HepG2 (cell line): ENCODE data around the gene TNFRSF18. TPM values are rescaled to one million over a fixed set of nuclear protein-coding genes. Genes with fewer than 3 reads are reported as not detected.

ENCODE experiments used
- ATAC-seq: fragments of 200-7000 bp; cut with Tn5 transposase; 3 replicates; pipeline ENCODE4 v1.9.1; 2020; ENCODE audit warnings: mild to moderate bottlenecking, moderate library complexity
- BruUV-seq: library from RNA; stranded (reverse); fragments of 400-500 nt; replicated peaks from 2 replicates; lab custom pipeline; 2021; lab: Mats Ljungman, UMichigan
- CTCF ChIA-PET: fragments of 300-600 bp; formaldehyde crosslinking; extraction: SDS; loops from one replicate; lab custom pipeline; 2021; ENCODE audit warnings: low total read pairs, inconsistent platforms, low intra/inter-chr PET ratio; lab: Yijun Ruan, JAX
- POLR2A ChIA-PET: fragments of 350-600 bp; sonication (Branson Sonifier 250); formaldehyde crosslinking; loops from one replicate; lab custom pipeline; 2020; ENCODE audit warnings: antibody characterized with exemption, inconsistent platforms; lab: Yijun Ruan, JAX
- DNase-seq: peaks from one replicate; pipeline ENCODE4 v3.0.0-alpha.2; 2015; ENCODE audit warnings: low spot score
- FAIRE-seq: peaks from 3 replicates; lab custom pipeline; 2011; peaks lifted over from hg19 to GRCh38; lab: Jason Lieb, UNC
- H2AFZ ChIP-seq: one replicate; pipeline ENCODE4 v1.6.1; 2011; ENCODE audit warnings: low read length, inconsistent platforms
- H3K27ac ChIP-seq: fragments of 300-600 bp; 3 replicates; pipeline ENCODE4 v1.8.0; 2011; ENCODE audit warnings: mixed run types, mild to moderate bottlenecking, mixed read lengths, low read length, inconsistent platforms; ENCODE audit not compliant: insufficient read depth; ENCODE audit errors: extremely low read length
- H3K27me3 ChIP-seq, 2 experiments: fragments of 200-600 bp in 1 of 2; 2 replicates in 1 of 2; 3 replicates in 1 of 2; pipeline versions ENCODE4 v1.6.0 to v1.8.0; 2011; ENCODE audit warnings: low read length in 2 of 2, mild to moderate bottlenecking in 2 of 2, moderate library complexity in 2 of 2, inconsistent platforms in 1 of 2; ENCODE audit not compliant: insufficient read depth in 2 of 2, control insufficient read depth in 1 of 2
- H3K36me3 ChIP-seq, 2 experiments: fragments of 200-600 bp in 1 of 2; replicated peaks in 1 of 2; 2 replicates in 1 of 2; 3 replicates in 1 of 2; pipeline versions ENCODE4 v1.5.1 to v1.8.0; 2011; ENCODE audit warnings: low read length in 2 of 2, inconsistent platforms in 1 of 2; ENCODE audit not compliant: insufficient read depth in 2 of 2, control insufficient read depth in 1 of 2
- H3K4me1 ChIP-seq: 2 replicates; pipeline ENCODE4 v1.5.1; 2012; ENCODE audit warnings: low read length, inconsistent platforms; ENCODE audit not compliant: insufficient read depth
- H3K4me2 ChIP-seq: 2 replicates; pipeline ENCODE4 v1.6.0; 2011; ENCODE audit warnings: low read depth, low read length, inconsistent platforms
- H3K4me3 ChIP-seq, 3 experiments: fragments of 200-600 bp in 1 of 3; sonication (generic), shearing (Covaris generic) in 1 of 3; replicated peaks in 1 of 3; 2 replicates each; pipeline ENCODE4 v1.5.1; 2011 to 2016; ENCODE audit warnings: low read length in 3 of 3, inconsistent platforms in 2 of 3, low read depth in 2 of 3, mild to moderate bottlenecking in 2 of 3, control low read depth in 1 of 3, mixed read lengths in 1 of 3; ENCODE audit not compliant: insufficient read depth in 1 of 3
- H3K79me2 ChIP-seq: one replicate; pipeline ENCODE4 v1.6.1; 2011; ENCODE audit warnings: low read length, inconsistent platforms; ENCODE audit not compliant: insufficient read depth
- H3K9ac ChIP-seq: 2 replicates; pipeline ENCODE4 v1.6.0; 2011; ENCODE audit warnings: mild to moderate bottlenecking, low read depth, low read length, inconsistent platforms; ENCODE audit not compliant: insufficient read depth
- H3K9me3 ChIP-seq: 2 replicates; pipeline ENCODE4 v1.5.1; 2012; ENCODE audit warnings: mild to moderate bottlenecking, low read length
- H4K20me1 ChIP-seq: 2 replicates; pipeline ENCODE4 v1.6.0; 2011; ENCODE audit warnings: inconsistent platforms, mild to moderate bottlenecking, low read length, moderate library complexity; ENCODE audit not compliant: insufficient read depth
- CENPT ChIP-seq: sonication (generic); formaldehyde crosslinking; IDR thresholded peaks from 2 replicates; pipeline ENCODE4 v1.8.0; 2022; ENCODE audit warnings: low read depth, mild to moderate bottlenecking, moderate library complexity, missing genetic modification reagents
- E2F2 ChIP-seq: sonication (generic); formaldehyde crosslinking; IDR thresholded peaks from 2 replicates; pipeline ENCODE4 v1.4.0; 2020; ENCODE audit warnings: missing genetic modification reagents, borderline replicate concordance
- KDM5A ChIP-seq: fragments of 200-600 bp; sonication (generic); IDR thresholded peaks from 2 replicates; pipeline ENCODE4 v1.7.0; 2018; ENCODE audit warnings: antibody characterized with exemption, mild to moderate bottlenecking, low read length, borderline replicate concordance
- LCORL ChIP-seq, 2 experiments: fragments of 450-650 bp in 1 of 2; sonication (generic) in 1 of 2; formaldehyde crosslinking in 1 of 2; IDR thresholded peaks; 2 replicates each; pipeline versions ENCODE4 v1.5.0 to v1.6.1; 2017 to 2020; ENCODE audit warnings: antibody characterized with exemption in 1 of 2, missing genetic modification reagents in 1 of 2
- NFE2L1 ChIP-seq: sonication (generic); formaldehyde crosslinking; IDR thresholded peaks from 2 replicates; pipeline ENCODE4 v1.4.0; 2020; ENCODE audit warnings: missing genetic modification reagents, mild to moderate bottlenecking, borderline replicate concordance
- PHF5A ChIP-seq: IDR thresholded peaks from one replicate; pipeline ENCODE4 v1.6.1; 2018; ENCODE audit warnings: low read depth, missing genetic modification reagents; ENCODE audit not compliant: unreplicated experiment
- SNAPC4 ChIP-seq: sonication (generic); formaldehyde crosslinking; IDR thresholded peaks from 2 replicates; pipeline ENCODE4 v1.4.0; 2020; ENCODE audit warnings: mild to moderate bottlenecking, missing genetic modification reagents
- TBL1XR1 ChIP-seq: fragments of 150-350 bp; IDR thresholded peaks from 2 replicates; pipeline ENCODE4 v1.6.1; 2014; ENCODE audit warnings: borderline replicate concordance, low read length; ENCODE audit not compliant: partially characterized antibody
- TFE3 ChIP-seq: IDR thresholded peaks from 2 replicates; pipeline ENCODE4 v1.6.1; 2016
- ZBTB44 ChIP-seq: sonication (generic); formaldehyde crosslinking; IDR thresholded peaks from 2 replicates; pipeline ENCODE4 v1.4.0; 2020; ENCODE audit warnings: missing genetic modification reagents
- ZNF121 ChIP-seq: sonication (generic); formaldehyde crosslinking; IDR thresholded peaks from 2 replicates; pipeline ENCODE4 v1.5.0; 2020; ENCODE audit warnings: mild to moderate bottlenecking, missing genetic modification reagents
- ZNF280B ChIP-seq: sonication (generic); formaldehyde crosslinking; IDR thresholded peaks from 2 replicates; pipeline ENCODE4 v1.5.0; 2020; ENCODE audit warnings: missing genetic modification reagents, mild to moderate bottlenecking, borderline replicate concordance
- WGBS: methylation state at CpG from one replicate; pipeline ENCODE4 v1.1.6; 2017; ENCODE audit warnings: low lambda C conversion rate; 5-methylcytosine and 5-hydroxymethylcytosine counted together
- in situ Hi-C: cut with HindIII; loops from 2 replicates; pipeline ENCODE4 v1.10.0; 2017; ENCODE audit warnings: low pct_unique_long_range_greater_than_20kb; ENCODE audit not compliant: extremely low pct_ligation_motif_present
- intact Hi-C: fragments of 100-400 bp; cut with micrococcal nuclease; formaldehyde crosslinking; loops from one replicate; pipeline ENCODE4 v1.10.0; 2022; ENCODE audit not compliant: unreplicated experiment
- polyA plus RNA-seq, 8 experiments: library from polyadenylated mRNA; depleted of rRNA in 3 of 8; stranded (reverse) in 7 of 8; unstranded in 1 of 8; fragments of >200 nt; fragmentation: Illumina TruSeq in 4 of 8; extraction: Trizol in 4 of 8; gene quantifications; 2 replicates each; pipeline versions ENCODE4 v1.2.1 to v1.2.3, GENCODE V29; 2011 to 2016; ENCODE audit warnings: low read depth in 4 of 8, missing spikeins in 1 of 8, mixed read lengths in 1 of 8; ENCODE audit not compliant: insufficient read depth in 1 of 8
- total RNA-seq, 5 experiments: library from RNA; depleted of rRNA; stranded (reverse); fragments of >200 nt; fragmentation: Illumina TruSeq; extraction: Trizol; gene quantifications; 2 replicates each; pipeline ENCODE4 v1.2.3, GENCODE V29; 2016; ENCODE audit warnings: low read depth in 1 of 5

Gene TNFRSF18
- total and polyA plus RNA-seq, 2 of the 13 experiments (the other 11 are each of a cell fraction or from before 2014, with no cell fraction given): not detected

GRCh38 chr1:1161683-1162079 is 44.7 kb downstream of the TNFRSF18 start:
- Histone ChIP-seq H3K36me3 (no peaks in the 10 kb centered on the region), H3K4me2 (no peak overlapping the region), H3K9me3 (no peaks in the 10 kb centered on the region), H3K27ac (no peak overlapping the region), H3K9ac (no peak overlapping the region), H2AFZ (no peak overlapping the region), H4K20me1 (no peaks in the 10 kb centered on the region), H3K4me1 (peaks cover 54% of the 10 kb centered on the region), H3K27me3 (no peaks in the 10 kb centered on the region), H3K79me2 (no peaks in the 10 kb centered on the region), H3K4me3 (no peak overlapping the region)
- in situ Hi-C loops: no loop called here
- 83% methylated on average over 12 of the region's 17 CpGs for WGBS
- no peak for FAIRE-seq
- POLR2A ChIA-PET: no interaction called here
- ATAC-seq: no peak
- DNase-seq: no peak
- CTCF ChIA-PET: no interaction called here
- intact Hi-C loops: no loop called here
- no TSS peak for BruUV-seq
- TF ChIP-seq PHF5A (CRISPR knock-in tag) (no peak), ZBTB44 (CRISPR knock-in tag) (no peak), SNAPC4 (CRISPR knock-in tag) (no peak), ZNF121 (CRISPR knock-in tag) (no peak), E2F2 (no peak), ZNF280B (CRISPR knock-in tag) (no peak), NFE2L1 (CRISPR knock-in tag) (no peak), KDM5A (no peak), CENPT (CRISPR knock-in tag) (no peak), TBL1XR1 (no peak), LCORL (IDR thresholded peaks at IDR 0.05) (no peak), LCORL (CRISPR knock-in tag; IDR thresholded peaks at IDR 0.05) (no peak), TFE3 (no peak)
